GM18499 (cell line): Measurements from ENCODE around the gene SSU72.
"Not testable (repeated sequence)": the region's sequence is repeated elsewhere in the genome, so short reads cannot be mapped to it uniquely, and the experiment has no call there.

Source experiments
- ATAC-seq: cut with Tn5 transposase; IDR thresholded peaks from one replicate; pipeline ENCODE4 v1.9.1; 2021; ENCODE audit warnings: moderate number of reproducible peaks; ENCODE audit not compliant: insufficient read depth, unreplicated experiment

The SSU72 gene

GRCh38 chr1:1597275-1597930 is 22.7 kb upstream of the SSU72 start:
- no peak for ATAC-seq

- ATAC-seq: no peak
Measured at GRCh38 chr1:1596493-1597274, 22.0 kb upstream of the SSU72 start.

GRCh38 chr1:1595341-1595740 is 20.7 kb upstream of the SSU72 start:
- not testable (repeated sequence) for ATAC-seq

- no peak for ATAC-seq
Measured at GRCh38 chr1:1594602-1595260, 20.1 kb upstream of the SSU72 start.

- no peak for ATAC-seq
Measured at GRCh38 chr1:1593834-1594601, 19.4 kb upstream of the SSU72 start.

GRCh38 chr1:1591452-1591851 is 16.8 kb upstream of the SSU72 start:
- ATAC-seq: no peak

- ATAC-seq: no peak
Measured at GRCh38 chr1:1583347-1584010, 8.8 kb upstream of the SSU72 start.

GRCh38 chr1:1582585-1583346 is 8.1 kb upstream of the SSU72 start:
- no peak for ATAC-seq

- ATAC-seq: no peak
Measured at GRCh38 chr1:1578371-1578940, 3.8 kb upstream of the SSU72 start.

GRCh38 chr1:1577367-1578011 is 2.8 kb upstream of the SSU72 start:
- ATAC-seq: no peak

GRCh38 chr1:1573843-1574720 is 581 bp downstream of the SSU72 start:
- ATAC-seq: peak; percentile 27

GRCh38 chr1:1569341-1569740 is 5.3 kb downstream of the SSU72 start:
- no peak for ATAC-seq

- ATAC-seq: no peak
Measured at GRCh38 chr1:1567891-1568291, 6.8 kb downstream of the SSU72 start.

- ATAC-seq: no peak
Measured at GRCh38 chr1:1567152-1567875, 7.3 kb downstream of the SSU72 start.

- no peak for ATAC-seq
Measured at GRCh38 chr1:1565340-1565739, 9.3 kb downstream of the SSU72 start.

GRCh38 chr1:1564268-1564667 is 10.4 kb downstream of the SSU72 start:
- no peak for ATAC-seq

GRCh38 chr1:1563688-1564087 is 11.0 kb downstream of the SSU72 start:
- no peak for ATAC-seq
